MM.1S (cell line): ENCODE measurements around the gene ZFP28.

Source experiments
- DNase-seq: peaks from one replicate; pipeline ENCODE4 v3.0.0-alpha.2; 2015
- H2AFZ ChIP-seq: fragments of 300-600 bp; sonication (generic); 2 replicates; pipeline ENCODE4 v1.6.0; 2016; ENCODE audit warnings: antibody characterized with exemption, low read length
- H3F3A ChIP-seq: fragments of 300-600 bp; sonication (generic); 2 replicates; pipeline ENCODE4 v1.6.1; 2016; ENCODE audit warnings: mild to moderate bottlenecking, antibody characterized with exemption, low read length, moderate library complexity, mixed read lengths; ENCODE audit not compliant: insufficient read depth
- H3K27ac ChIP-seq: fragments of 300-600 bp; sonication (generic); 2 replicates; pipeline ENCODE4 v1.5.1; 2016; ENCODE audit warnings: mild to moderate bottlenecking, low read length
- H3K27me3 ChIP-seq: fragments of 300-600 bp; sonication (generic); replicated peaks from 2 replicates; pipeline ENCODE4 v1.6.0; 2016; ENCODE audit warnings: low read length; ENCODE audit not compliant: insufficient read depth
- H3K36me3 ChIP-seq: fragments of 300-600 bp; sonication (generic); replicated peaks from 2 replicates; pipeline ENCODE4 v1.6.1; 2016; ENCODE audit warnings: mild to moderate bottlenecking, low read length, mixed read lengths; ENCODE audit not compliant: insufficient read depth
- H3K4me1 ChIP-seq: fragments of 300-600 bp; sonication (generic); 2 replicates; pipeline ENCODE4 v1.6.1; 2016; ENCODE audit warnings: low read length, mixed read lengths
- H3K4me2 ChIP-seq: fragments of 300-600 bp; sonication (generic); 2 replicates; pipeline ENCODE4 v1.6.0; 2016; ENCODE audit warnings: low read depth, low read length
- H3K4me3 ChIP-seq: fragments of 300-600 bp; sonication (generic); 2 replicates; pipeline ENCODE4 v1.5.1; 2016; ENCODE audit warnings: low read length, mixed read lengths
- H3K79me2 ChIP-seq: fragments of 300-600 bp; sonication (generic); 2 replicates; pipeline ENCODE4 v1.6.1; 2016; ENCODE audit warnings: mixed run types, low read length, mixed read lengths
- H3K9ac ChIP-seq: fragments of 300-600 bp; sonication (generic); 2 replicates; pipeline ENCODE4 v1.6.1; 2016; ENCODE audit warnings: low read length, mixed read lengths
- H3K9me2 ChIP-seq: fragments of 300-600 bp; sonication (generic); replicated peaks from 2 replicates; pipeline ENCODE4 v1.6.1; 2016; ENCODE audit warnings: mild to moderate bottlenecking, low read length, mixed read lengths; ENCODE audit not compliant: insufficient read depth
- H3K9me3 ChIP-seq: fragments of 300-600 bp; sonication (generic); replicated peaks from 2 replicates; pipeline ENCODE4 v1.6.1; 2016; ENCODE audit warnings: mild to moderate bottlenecking, low read length, mixed read lengths; ENCODE audit not compliant: insufficient read depth
- H4K20me1 ChIP-seq: fragments of 300-600 bp; sonication (generic); 2 replicates; pipeline ENCODE4 v1.6.1; 2016; ENCODE audit warnings: mild to moderate bottlenecking, low read length, moderate library complexity, mixed read lengths; ENCODE audit not compliant: insufficient read depth
- EZH2 ChIP-seq: fragments of 300-600 bp; sonication (generic); optimal IDR thresholded peaks from 2 replicates; pipeline ENCODE3; 2017; ENCODE audit warnings: low read depth, mild to moderate bottlenecking, antibody characterized with exemption, low read length, mixed read lengths
- EZH2phosphoT487 ChIP-seq: fragments of 300-600 bp; sonication (generic); IDR thresholded peaks from 2 replicates; pipeline ENCODE4 v1.6.1; 2018; ENCODE audit warnings: antibody characterized with exemption, low read length
- TF ChIP-seq, protein P1 (sequence below): fragments of 300-600 bp; sonication (generic); IDR thresholded peaks from 2 replicates; pipeline ENCODE4 v1.5.1; 2016; ENCODE audit warnings: antibody characterized with exemption, low read length, mixed read lengths

The ZFP28 gene

DNA sequence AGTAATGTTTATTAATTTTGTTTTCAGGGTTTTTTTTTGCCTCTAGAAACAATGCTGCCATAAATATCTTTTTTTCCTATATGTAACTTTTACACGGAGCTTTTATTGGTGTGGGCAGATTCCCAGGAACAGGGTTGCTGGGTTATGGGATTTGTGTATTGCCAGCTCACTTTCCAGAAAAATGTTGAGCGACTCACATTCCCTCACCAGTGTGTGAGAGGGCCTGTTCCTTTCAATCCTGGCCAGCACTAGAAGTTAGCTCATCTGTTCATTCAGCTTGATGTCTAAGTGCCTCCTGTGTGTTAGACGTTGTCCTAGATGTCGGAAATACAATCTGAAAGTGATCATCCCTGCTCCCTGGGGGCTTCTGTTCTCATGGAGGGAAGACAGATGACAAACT, 58.9 kb downstream of the ZFP28 start:
- Histone ChIP-seq H2AFZ (no peak overlapping the region), H3K27me3 (peaks cover 7% of the 10 kb centered on the region), H3K4me2 (no peak overlapping the region), H4K20me1 (no peaks in the 10 kb centered on the region), H3K9ac (no peak overlapping the region), H3K9me3 (no peaks in the 10 kb centered on the region), H3K27ac (no peak overlapping the region), H3K4me1 (peaks cover 3% of the 10 kb centered on the region; the same call in 1 of the 2 replicates), H3F3A (no peaks in the 10 kb centered on the region), H3K4me3 (no peak overlapping the region), H3K36me3 (no peaks in the 10 kb centered on the region; the same call in 1 of the 2 replicates), H3K79me2 (peaks cover 14% of the 10 kb centered on the region), H3K9me2 (no peaks in the 10 kb centered on the region)
- no peak for TF ChIP-seq EZH2
- TF ChIP-seq, protein P1, sequence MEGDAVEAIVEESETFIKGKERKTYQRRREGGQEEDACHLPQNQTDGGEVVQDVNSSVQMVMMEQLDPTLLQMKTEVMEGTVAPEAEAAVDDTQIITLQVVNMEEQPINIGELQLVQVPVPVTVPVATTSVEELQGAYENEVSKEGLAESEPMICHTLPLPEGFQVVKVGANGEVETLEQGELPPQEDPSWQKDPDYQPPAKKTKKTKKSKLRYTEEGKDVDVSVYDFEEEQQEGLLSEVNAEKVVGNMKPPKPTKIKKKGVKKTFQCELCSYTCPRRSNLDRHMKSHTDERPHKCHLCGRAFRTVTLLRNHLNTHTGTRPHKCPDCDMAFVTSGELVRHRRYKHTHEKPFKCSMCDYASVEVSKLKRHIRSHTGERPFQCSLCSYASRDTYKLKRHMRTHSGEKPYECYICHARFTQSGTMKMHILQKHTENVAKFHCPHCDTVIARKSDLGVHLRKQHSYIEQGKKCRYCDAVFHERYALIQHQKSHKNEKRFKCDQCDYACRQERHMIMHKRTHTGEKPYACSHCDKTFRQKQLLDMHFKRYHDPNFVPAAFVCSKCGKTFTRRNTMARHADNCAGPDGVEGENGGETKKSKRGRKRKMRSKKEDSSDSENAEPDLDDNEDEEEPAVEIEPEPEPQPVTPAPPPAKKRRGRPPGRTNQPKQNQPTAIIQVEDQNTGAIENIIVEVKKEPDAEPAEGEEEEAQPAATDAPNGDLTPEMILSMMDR, result no peak
- DNase-seq, result no peak

DNA sequence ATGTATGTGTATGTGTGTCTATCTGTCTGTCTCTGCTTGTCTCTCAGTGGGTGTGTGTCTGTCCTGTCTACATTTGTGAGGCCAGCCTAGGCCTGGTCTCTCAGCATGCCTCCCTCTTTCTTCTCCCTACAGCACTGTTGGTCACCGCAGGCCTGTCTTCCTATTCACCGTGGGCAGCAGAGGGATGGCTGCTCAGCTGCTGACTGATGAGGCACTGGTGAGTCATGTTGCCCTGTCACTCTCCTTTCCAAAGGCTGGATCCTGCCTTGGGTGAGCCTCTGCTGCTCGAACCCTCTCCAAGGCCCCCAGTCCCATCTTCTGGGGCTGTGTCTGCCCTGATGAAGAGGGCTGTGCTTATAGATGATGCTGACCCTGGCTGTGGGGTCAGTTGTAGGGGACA, 62.6 kb downstream of the ZFP28 start:
- Histone ChIP-seq H4K20me1 (no peaks in the 10 kb centered on the region), H3K9me3 (no peaks in the 10 kb centered on the region), H3K4me1 (no peaks in the 10 kb centered on the region), H3K4me2 (no peak overlapping the region), H3K4me3 (no peak overlapping the region), H3K27ac (no peak overlapping the region), H2AFZ (no peak overlapping the region), H3K27me3 (no peaks in the 10 kb centered on the region), H3K36me3 (no peaks in the 10 kb centered on the region; the same call in 1 of the 2 replicates), H3K9ac (no peak overlapping the region), H3K79me2 (0 out of 2 replicates have a peak, but pooled peaks cover 3% of the 10 kb centered on the region), H3K9me2 (no peaks in the 10 kb centered on the region), H3F3A (no peaks in the 10 kb centered on the region)
- TF ChIP-seq EZH2phosphoT487, result no peak
- TF ChIP-seq, protein P1, result no peak
- no peak for TF ChIP-seq EZH2
- no peak for DNase-seq

DNA sequence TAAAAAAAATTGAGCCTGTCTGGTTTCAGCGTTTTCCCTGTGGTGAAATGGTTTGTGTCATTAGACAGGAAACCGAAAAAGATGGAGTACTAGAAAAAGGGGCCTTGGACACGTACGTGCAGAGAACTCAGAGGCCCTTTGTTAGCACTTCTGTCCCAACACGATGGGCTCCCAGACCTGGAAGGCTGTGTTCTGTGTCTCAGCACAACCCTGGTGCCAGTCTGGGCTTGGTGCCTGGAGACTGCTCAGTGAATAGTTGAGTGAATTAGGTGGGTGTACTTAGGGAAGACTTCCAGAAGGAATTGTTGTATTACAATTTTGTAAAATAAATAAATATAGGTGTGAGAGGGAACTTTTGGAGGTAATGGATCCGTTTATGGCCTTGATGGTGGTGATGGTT, 65.1 kb downstream of the ZFP28 start:
- Histone ChIP-seq H3K27me3 (no peaks in the 10 kb centered on the region), H2AFZ (no peak overlapping the region), H3K9ac (no peak overlapping the region), H3K9me3 (no peaks in the 10 kb centered on the region), H3K4me3 (no peak overlapping the region), H3K36me3 (no peaks in the 10 kb centered on the region; the same call in 1 of the 2 replicates), H3K27ac (no peak overlapping the region), H3F3A (no peaks in the 10 kb centered on the region), H3K9me2 (no peaks in the 10 kb centered on the region), H3K79me2 (no peaks in the 10 kb centered on the region), H3K4me2 (no peak overlapping the region), H3K4me1 (no peaks in the 10 kb centered on the region), H4K20me1 (no peaks in the 10 kb centered on the region)
- TF ChIP-seq, protein P1, result no peak
- TF ChIP-seq EZH2phosphoT487 (no peak), EZH2 (no peak)
- no peak for DNase-seq
